GM18517 (cell line): ENCODE data around the gene CNOT6.

Experiments
- ATAC-seq: cut with Tn5 transposase; IDR thresholded peaks from one replicate; pipeline ENCODE4 v1.9.1; 2021; ENCODE audit warnings: mild to moderate bottlenecking, moderate library complexity; ENCODE audit not compliant: unreplicated experiment

Gene CNOT6

DNA sequence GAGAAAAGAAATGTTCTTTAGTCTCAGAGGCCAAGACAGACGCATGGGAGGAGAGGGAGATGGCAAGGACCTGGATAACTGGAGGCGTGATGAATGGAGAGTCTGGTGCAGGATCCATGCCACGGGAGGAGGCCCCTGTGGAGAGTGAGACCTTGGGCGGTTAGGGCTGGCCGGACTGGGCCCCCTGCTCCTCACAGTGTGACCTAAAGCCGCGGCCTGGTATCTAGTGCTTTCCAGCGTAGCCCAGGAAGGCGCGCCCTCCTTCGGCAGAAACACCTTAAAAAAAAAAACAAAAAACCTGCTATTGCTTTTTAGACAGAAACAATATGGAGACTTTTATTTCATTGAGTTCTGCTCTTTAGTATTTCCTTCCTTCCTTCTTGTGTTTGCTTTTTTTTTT, 64.1 kb downstream of the CNOT6 start:
- ATAC-seq = no peak

DNA sequence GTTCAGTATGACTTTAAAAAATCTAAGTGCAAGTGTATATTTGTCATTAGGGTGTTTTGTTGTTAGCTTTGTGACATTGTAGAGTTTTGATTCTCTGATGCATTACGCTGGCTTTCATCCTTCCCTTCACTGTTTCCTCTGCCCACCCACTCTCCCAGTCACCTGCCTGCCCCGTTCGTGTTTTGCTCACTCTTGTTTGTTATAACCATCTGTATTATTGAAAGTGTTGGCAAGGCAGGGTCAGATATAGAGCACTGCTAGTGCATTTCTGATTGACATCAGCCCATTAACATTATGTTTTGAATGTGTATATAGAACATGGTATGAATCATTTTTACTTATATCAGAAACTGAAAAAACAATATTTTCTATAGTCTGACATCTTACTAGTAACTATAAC, 69.8 kb downstream of the CNOT6 start:
- ATAC-seq = no peak

DNA sequence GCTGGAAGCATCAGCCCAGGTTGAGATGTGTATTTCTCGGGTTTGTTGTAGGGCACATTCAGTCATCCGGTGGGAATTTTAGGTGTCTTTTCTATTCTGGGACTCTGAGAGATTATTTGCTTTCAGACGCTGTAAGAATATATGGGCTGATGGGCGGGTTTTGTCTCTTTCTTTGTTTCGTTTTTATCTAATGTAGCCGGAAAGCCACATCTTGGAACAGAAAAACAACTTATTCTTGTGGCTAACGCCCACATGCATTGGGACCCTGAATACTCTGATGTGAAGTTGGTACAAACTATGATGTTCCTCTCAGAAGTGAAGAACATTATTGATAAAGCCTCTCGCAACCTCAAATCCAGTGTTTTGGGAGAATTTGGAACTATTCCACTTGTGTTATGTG, 74.7 kb downstream of the CNOT6 start:
- no peak for ATAC-seq

DNA sequence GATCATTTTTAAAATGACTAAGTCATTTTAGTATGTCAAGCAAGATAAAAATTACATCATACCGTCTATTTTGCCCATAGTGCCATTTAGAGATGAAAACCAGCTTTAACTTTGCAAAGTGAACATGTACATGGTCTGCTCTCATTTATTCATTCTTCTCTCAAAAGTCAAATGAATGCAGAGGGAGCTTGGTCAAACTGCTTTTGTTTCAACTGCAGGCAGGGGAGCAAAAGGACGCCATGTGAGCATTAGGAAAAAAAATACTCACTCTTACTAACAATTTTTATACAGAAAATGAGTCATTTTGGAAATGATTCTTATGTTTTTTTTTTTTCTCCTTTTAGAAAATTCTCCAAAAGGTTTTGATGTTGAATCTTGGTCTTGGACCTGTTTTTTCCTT, 81.4 kb downstream of the CNOT6 start:
- ATAC-seq = no peak

DNA sequence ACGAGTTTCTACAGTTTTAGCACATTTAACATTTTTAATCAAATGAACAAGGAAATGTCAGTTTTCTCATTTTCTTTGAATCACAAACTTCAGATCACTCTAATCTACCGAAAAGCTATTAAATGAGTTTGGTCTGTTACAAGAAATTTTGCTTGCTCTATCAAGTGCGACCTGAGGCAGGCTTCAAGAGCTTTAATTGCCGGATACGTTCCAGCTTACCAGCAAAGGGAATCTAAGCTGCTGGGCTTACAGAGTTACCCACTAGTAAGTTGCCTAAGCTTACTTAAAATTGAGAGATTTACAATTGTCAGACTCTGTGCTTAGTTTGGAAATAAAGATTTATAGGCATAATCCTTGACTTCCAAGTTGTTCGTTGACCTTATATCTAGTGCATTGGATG, 86.5 kb downstream of the CNOT6 start:
- no peak for ATAC-seq

DNA sequence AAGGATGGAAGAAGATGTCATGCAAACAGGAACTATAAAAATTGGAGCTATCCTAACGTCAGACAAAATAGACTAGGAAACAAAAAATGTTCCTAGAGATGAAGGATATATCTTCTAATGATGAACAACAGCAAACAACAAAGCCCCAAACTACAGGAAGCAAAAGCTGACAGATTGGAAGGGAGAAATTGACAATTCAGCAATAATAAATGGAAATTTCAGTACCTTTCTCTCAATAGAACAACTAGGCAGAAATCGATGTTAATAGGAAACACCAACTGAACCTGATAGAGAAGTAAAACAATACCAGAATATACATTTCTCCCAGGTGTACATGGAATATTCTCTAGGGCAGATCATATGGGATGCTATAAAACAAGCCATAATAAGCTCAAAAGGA, 89.6 kb downstream of the CNOT6 start:
- ATAC-seq = no peak

DNA sequence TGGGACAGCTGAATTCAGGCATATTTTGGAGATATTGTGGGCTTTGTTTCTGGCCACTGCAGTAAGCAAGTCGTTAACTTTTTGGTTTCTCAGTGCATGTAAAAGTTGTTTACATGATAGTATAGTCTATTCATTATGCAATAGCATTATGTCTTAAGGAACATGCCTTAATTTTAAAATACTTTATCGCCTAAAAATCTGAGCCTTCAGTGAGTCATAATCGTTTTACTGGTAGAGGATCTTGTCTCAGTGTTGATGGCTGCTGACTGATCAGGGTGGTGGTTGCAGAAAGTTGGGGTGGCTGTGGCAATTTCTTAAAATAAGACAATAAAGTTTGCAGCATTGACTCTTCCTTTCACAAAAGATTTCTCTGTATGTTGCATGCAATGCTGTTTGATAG, 92.0 kb downstream of the CNOT6 start:
- no peak for ATAC-seq

DNA sequence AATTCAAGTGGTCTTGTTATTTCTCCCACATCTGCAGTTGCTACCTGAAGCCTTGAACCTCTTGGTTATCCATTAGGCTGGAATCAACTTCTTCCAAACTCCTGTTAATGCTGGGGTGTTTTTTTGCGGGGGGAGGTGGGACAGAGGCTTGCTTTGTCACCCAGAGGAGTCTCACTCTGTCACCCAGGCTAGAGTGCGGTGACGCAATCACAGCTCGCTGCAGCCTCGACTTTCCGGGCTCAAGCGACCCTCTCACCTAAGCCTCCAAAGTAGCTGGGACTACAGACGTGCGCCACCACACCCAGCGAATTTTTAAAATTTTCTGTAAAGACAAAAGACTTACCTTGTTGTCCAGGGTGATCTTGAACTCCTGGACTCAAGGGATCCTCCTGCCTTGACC, 92.7 kb downstream of the CNOT6 start:
- ATAC-seq = no peak

DNA sequence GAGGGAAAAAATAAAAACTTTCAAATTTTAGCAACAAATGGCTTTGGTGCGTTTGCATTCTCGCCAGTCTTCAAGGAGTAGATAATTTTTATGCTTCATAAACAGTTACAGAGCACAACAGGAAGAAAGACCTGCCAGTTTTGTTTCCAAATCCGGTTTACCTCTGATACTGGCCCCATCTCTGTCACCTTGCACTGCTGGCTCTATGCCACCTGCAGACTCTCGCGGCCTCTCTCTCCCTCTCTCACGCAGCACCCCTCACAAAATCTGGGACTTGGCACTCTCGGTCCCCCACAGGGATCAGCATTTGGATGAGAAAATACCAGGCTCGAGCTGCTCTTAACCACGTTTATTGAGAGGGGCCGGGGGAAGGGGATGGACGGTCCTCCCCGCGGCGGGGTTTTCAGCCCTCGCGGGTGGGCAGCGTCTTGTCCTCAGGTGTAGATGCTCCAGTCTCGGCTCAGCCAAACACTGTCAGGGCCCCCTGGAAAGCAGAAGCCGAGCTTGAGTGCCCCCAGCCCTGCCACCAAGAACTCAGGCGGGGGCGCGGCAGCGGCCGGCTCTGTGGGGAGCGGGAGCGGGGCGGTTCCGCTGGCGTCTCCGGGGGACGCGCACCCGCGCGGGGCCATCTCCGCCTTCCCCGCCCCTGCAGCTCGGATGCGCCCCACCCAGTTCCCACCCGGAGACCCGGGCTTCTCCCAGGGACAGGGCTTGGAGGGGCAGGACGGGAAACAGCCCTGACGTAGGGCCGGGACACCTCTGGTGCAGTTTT, 95.8 kb downstream of the CNOT6 start:
- no peak for ATAC-seq

DNA sequence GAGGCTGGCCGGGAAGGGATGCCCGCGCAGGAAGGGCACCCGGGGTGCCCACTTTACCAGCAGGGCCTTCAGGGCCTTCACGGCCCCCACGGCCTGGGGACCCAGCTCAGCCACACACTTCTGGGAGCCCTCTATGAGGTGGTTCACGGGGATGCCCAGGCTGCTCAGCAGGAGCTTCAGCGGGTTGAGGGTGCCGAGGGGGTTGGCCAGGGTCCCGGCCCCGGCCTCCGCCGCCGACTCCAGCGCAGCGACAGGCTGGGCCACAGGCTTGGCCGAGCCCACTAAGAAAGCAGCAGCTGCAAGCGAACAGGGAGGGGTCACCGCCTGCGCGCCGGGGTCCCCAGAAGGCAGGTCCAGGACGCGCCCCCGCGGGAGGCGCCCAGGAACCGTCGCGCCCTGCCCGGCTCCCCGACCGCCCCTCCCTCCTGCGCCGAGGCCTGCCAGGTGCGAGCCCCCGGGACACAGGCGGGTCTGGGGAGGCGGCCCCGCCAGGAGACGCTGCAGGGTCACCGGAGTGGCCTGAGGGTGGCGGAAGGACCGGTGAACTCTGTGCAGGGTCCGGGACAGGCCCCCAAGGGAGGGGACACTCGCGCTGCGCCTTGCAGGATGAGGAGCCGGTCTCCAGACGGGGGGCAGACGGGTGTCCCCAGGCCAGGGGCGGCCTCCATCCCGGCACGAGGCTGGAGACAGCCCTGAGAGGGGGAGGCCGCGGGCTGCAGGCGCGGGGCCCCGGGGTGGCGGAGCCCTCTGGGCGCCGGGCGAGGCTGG, 96.5 kb downstream of the CNOT6 start:
- no peak for ATAC-seq

DNA sequence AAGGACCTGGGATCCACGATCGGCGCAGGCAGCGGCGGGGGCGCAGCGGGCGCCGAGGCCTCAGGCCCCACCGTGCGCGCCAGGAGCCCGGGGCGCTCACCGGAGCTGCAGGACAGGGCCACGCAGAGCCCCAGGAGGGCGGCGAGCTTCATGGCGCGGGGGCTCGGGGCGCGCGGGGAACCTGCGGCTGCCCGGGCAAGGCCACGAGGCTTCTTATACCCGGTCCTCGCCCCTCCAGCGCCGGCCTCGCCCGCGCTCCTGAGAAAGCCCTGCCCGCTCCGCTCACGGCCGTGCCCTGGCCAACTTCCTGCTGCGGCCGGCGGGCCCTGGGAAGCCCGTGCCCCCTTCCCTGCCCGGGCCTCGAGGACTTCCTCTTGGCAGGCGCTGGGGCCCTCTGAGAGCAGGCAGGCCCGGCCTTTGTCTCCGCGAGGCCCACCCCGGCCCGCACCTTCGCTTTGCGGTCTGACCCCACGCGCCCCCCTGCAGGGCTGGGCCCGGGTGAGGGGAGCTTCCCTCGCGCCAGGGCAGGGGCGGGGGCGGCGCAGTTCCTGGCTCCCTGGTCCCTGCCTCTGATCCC, 97.2 kb downstream of the CNOT6 start, which contains the start of gene SCGB3A1:
Gene SCGB3A1, minus strand, starts transcription at position 189 of the 577 bp plus-strand sequence. Its CDS starts 37 bp downstream, at position 152.
- no peak for ATAC-seq

DNA sequence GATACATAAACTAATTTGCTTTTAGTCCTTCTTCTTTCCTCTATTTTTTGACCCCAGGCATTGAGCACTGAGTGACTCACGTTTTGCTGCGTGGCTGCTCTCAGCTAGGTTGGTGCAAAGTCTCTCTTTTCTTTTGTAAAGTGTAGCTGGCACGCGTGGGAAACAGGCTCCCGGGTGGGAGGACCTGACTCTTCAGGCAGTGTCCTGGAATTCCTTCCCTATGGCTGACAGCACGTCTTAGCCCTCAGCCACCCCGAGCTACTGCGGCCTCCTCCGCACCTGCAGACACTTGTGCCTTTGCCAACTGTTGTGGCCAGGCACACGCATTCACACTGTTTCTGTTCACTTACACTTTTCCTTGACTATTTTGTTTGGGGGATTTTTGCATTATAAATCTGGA, 98.0 kb downstream of the CNOT6 start:
- no peak for ATAC-seq

DNA sequence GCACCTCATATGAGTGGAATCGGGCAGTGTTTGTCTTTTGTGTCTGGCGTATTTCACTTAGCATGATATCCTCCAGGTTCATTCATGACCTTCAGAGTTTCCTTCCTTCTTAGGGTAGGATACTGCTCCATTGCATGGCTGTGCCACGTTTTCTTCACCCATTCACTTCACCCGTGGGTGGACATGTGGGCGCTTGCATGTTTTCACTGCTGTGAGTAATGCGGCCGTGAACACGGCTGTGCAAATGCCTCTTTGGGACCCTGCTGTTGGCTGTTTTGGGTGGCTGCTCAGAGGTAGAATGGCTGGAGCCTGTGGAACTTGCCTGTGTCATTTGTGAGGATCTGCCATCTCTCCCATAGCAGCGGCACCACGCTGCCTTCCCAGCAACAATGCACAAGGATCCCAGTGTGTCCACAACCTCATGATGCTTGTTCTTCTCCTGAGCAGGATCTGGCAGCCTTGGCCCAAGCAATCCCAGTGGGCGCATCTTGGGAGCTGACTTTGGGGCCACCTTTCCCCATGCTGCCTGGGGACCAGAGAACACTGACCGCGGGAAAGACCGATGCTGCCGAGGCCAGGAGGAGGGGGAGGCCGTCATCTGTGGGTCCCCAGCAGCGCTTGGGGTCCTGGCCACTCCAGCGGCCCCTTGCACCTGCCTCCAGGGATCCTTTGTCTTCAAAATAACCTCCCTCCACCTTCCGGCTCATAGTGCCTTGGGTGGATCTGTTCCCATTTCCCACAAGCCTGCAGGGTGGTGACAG, 99.4 kb downstream of the CNOT6 start:
- no peak for ATAC-seq

DNA sequence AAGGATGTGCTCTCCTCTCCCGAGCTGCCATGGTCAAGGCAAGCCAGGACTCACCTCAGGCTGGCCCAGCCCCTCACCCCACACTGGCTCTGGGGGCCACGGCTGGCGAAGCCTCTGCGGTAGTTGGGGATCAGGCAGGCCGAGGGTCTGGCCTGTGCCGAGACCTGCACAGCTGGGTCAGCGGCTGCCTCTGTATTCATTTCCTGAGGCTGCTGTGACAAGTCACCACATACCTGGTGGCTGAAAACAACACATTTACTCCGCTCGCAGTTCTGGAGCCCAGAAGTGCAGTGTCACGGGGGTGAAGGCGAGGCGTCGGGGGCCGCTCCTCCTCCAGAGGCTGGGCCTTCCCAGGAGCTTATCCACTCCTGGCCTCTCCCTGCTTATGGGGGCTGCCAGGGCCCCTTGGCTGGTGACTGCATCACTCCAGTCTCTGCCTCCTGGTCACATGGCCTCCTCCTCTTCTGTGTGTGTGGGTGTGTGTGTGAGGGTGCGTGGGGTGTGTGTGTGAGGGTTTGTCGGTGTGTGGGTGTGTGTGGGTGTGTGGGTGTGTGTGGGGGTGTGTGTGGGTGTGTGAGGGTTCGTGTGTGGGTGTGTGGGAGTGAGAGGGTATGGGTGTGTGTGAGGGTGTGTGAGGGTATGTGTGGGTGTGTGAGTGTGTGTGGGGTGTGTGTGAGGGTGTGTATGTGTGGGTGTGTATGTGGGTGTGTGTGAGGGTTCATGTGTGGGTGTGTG, 100.3 kb downstream of the CNOT6 start:
- ATAC-seq = no peak

DNA sequence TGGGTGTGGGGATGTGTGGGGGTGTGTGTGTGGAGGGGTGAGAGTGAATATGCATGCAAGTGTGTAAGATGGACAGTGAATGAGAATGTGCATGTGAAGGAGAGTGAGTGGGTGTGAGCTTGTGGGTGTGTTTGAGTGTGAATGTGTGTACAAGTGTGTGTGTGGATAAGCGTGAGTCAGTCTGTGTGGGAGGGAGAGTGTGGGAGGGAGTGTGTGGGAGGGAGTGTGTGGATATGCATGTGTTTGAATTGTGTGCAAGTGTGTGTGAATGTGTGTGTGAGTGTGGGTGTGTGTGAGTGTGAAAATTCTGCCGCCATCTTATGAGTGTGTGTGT, 100.8 kb downstream of the CNOT6 start:
- no peak for ATAC-seq

DNA sequence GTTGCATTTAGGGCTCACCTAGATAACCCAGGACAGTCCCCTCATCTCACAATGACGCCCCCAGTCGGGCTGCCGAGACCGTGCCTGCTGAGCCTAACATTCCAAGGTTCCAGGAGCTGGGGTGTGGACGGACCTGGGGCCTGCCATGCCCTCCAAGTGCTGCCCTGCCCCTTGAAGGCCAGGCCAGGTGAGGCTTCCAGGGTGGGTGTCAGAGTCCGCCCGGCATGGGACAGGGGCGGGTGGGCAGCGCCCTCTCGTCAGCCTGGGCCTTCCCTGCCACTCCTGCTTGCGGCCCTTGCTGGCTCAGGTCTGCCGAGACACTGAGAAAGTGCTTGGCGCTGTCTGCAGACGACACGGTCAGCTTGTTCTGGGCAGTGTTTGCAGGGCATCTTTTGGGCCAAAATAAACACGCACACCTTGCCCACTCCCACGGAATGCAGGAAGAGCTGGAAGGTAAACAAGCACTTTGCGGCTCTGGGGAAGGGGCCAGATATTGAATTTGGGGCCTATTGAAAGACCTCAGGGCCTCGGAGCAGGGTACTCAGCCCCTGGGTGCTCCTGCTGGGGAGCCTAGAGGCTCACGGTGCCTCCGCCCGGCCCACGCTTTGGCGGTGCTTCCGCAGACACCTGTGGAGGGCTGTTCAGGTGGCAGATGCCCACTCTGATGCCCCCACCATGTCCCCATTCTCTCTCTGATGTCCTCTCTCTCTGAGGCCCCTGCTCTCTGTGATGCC, 101.4 kb downstream of the CNOT6 start:
- ATAC-seq = no peak

DNA sequence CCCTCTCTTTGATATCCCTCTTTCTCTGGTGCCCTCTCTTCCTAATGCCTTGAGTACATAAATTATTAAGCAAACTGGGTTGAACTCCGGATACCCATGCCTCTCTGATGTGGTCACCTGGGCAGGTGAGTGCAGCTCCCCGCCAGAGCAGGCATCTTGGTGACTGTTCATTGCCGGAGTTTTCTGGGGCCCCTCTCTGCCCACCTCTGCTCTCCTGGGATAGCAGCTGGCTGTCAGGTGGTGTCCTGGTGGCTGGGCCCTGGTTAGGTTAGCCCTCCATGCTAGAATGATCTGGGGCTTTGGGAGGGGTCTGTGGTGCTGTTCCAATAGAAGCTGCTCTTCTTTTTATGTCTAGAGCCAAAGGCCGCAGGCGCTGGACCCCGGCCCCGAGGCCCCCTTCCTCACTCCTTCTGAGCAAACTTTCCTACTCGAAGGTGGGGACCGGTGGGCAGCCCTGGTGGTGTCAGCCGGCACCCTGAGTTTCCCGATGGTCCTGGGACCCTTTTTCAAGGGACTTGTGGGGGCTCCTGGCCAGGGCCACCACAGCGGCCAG, 102.0 kb downstream of the CNOT6 start:
- no peak for ATAC-seq

DNA sequence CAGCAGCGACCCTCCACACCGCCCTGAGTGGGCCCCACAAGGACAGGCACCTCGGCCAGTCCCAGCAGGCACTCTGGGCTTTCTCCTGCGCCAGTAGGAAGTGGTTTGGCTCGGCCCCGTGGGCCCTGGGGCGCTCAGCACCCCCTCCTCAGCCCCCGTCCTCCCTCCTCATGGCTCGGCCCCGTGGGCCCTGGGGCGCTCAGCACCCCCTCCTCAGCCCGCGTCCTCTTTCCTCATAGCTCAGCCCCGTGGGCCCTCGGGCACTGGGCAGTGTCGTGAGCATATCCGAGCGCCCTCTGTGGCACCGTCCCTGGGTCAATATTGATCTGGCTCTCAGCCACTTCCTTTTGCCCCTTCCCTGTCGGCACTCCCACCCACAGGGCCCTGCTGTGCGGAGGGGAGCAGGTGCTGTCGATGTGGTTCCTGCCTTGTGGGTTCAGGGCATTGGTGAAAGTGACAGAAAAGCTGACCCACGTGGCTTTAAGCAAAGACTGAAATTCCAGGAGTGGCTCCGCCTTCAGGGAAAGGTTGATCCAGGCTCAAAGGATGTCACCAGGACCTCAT, 102.6 kb downstream of the CNOT6 start:
- no peak for ATAC-seq

DNA sequence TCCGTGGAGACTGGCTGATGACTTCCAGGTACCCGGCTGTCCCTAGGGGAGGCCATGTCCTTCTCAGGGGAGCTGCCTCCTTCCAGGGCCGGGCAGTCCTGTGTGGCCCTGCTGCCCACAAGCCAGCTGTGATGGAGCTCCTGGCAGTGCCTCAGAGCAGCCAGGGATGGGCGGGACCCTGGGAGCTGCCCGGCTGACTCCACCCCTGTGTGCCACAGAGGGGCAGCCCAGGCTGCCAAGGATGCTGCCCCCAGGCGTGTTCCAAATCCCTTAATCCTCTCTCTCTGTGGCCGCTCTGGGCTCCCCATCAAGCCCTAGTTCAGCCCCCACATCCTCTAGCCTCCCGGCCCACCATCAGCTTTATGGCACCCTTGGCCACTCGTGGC, 104.1 kb downstream of the CNOT6 start:
- no peak for ATAC-seq
